Panc1 (cell line): ENCODE data around the gene ABCD4. TPM values are rescaled to one million over a fixed set of nuclear protein-coding genes. Genes with fewer than 3 reads are reported as not detected.

Source experiments
- ATAC-seq: fragments of 200-7000 bp; cut with Tn5 transposase; 2 replicates; pipeline ENCODE4 v1.9.1; 2020; ENCODE audit warnings: mild to moderate bottlenecking, moderate library complexity
- BruUV-seq: library from RNA; stranded (reverse); fragments of 400-500 nt; replicated peaks from 2 replicates; lab custom pipeline; 2021; lab: Mats Ljungman, UMichigan
- CTCF ChIA-PET: fragments of 300-600 bp; sonication (Branson Sonifier 250); formaldehyde crosslinking; loops from one replicate; lab custom pipeline; 2022; ENCODE audit warnings: antibody characterized with exemption; lab: Charles Lee
- POLR2A ChIA-PET: fragments of 300-600 bp; sonication (Branson Sonifier 250); formaldehyde crosslinking; loops from one replicate; lab custom pipeline; 2022; ENCODE audit warnings: antibody characterized with exemption; lab: Charles Lee
- DNase-seq: peaks from one replicate; pipeline ENCODE4 v3.0.0-alpha.2; 2010; ENCODE audit warnings: low read depth, low spot score
- H3K27ac ChIP-seq: 2 replicates; pipeline ENCODE4 v1.5.1; 2011; ENCODE audit warnings: mild to moderate bottlenecking, low read length, inconsistent platforms
- H3K27me3 ChIP-seq: fragments of 200-500 bp; sonication (Bioruptor generic); 2 replicates; pipeline ENCODE4 v1.6.0; 2014; ENCODE audit warnings: low read length, inconsistent platforms; ENCODE audit not compliant: control insufficient read depth, insufficient read depth
- H3K36me3 ChIP-seq: fragments of 200-500 bp; sonication (Bioruptor generic); 2 replicates; pipeline ENCODE4 v1.5.1; 2014; ENCODE audit warnings: inconsistent platforms, mild to moderate bottlenecking, low read length, moderate library complexity; ENCODE audit not compliant: control insufficient read depth, insufficient read depth
- H3K4me1 ChIP-seq: 2 replicates; pipeline ENCODE4 v1.5.1; 2011; ENCODE audit warnings: inconsistent platforms, mild to moderate bottlenecking, low read length, moderate library complexity; ENCODE audit not compliant: control insufficient read depth, insufficient read depth
- H3K4me3 ChIP-seq, 2 experiments: 2 replicates each; pipeline ENCODE4 v1.5.1; 2011 to 2012; ENCODE audit warnings: low read depth in 2 of 2, low read length in 2 of 2, mild to moderate bottlenecking in 2 of 2, inconsistent platforms in 1 of 2, moderate library complexity in 1 of 2
- H3K9me3 ChIP-seq: fragments of 200-500 bp; sonication (Bioruptor generic); 2 replicates; pipeline ENCODE4 v1.5.1; 2014; ENCODE audit warnings: low read depth, mild to moderate bottlenecking, inconsistent platforms, low read length, moderate library complexity; ENCODE audit not compliant: control insufficient read depth, insufficient read depth
- CTCF ChIP-seq: fragments of 450-650 bp; IDR thresholded peaks from 2 replicates; pipeline ENCODE4 v1.5.1; 2017; ENCODE audit warnings: mild to moderate bottlenecking
- POLR2AphosphoS5 ChIP-seq: IDR thresholded peaks from 2 replicates; pipeline ENCODE4 v1.6.1; 2012; ENCODE audit warnings: mild to moderate bottlenecking, low read depth, low read length, moderate library complexity
- SIN3A ChIP-seq: IDR thresholded peaks from 2 replicates; pipeline ENCODE4 v1.6.1; 2012; ENCODE audit warnings: low read depth, mild to moderate bottlenecking, low read length, moderate library complexity, borderline replicate concordance; ENCODE audit not compliant: insufficient read depth
- TCF7L2 ChIP-seq: IDR thresholded peaks from 2 replicates; pipeline ENCODE4 v1.6.1; 2011; ENCODE audit warnings: mild to moderate bottlenecking, low read depth, low read length, inconsistent platforms
- in situ Hi-C: cut with HindIII; loops from 2 replicates; pipeline ENCODE4 v1.10.0; 2016; ENCODE audit warnings: low sequenced_read_pairs, low pct_unique_long_range_greater_than_20kb
- intact Hi-C: fragments of 100-400 bp; cut with micrococcal nuclease; formaldehyde crosslinking; loops from one replicate; pipeline ENCODE4 v1.10.0; 2022; ENCODE audit not compliant: unreplicated experiment
- total RNA-seq: library from RNA; stranded (reverse); gene quantifications from one replicate; pipeline ENCODE4 v1.2.1, GENCODE V29; 2021; ENCODE audit not compliant: unreplicated experiment
- TF ChIP-seq, protein P1 (sequence below), 2 experiments: IDR thresholded peaks; 2 replicates each; pipeline ENCODE4 v1.6.1; 2011 to 2012; ENCODE audit warnings: low read depth in 2 of 2, control low read depth in 1 of 2, low read length in 1 of 2, mild to moderate bottlenecking in 1 of 2, moderate library complexity in 1 of 2; ENCODE audit not compliant: insufficient read depth in 1 of 2

ABCD4 gene
- total RNA-seq, 1 experiment from 2014 or later: 24.4 TPM

DNA sequence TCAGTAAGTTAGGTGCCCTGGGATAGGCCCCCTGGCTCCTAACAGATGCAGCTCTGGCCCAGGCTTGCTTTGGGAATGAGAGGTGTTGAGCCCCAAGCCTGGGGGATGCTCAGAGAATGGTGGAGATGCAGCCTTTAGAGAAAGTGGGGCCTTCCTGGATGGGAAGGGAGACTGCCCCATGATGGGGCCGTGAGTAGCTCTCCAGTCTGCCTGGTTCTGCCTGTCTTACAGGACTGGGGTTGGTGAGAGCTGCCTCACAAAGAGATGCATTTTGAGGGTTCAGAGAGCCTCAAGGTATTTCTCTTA lies 45.0 kb upstream of the ABCD4 start:
- in situ Hi-C loops (no loop called here), intact Hi-C loops (no loop called here)
- BruUV-seq: no TSS peak
- Histone ChIP-seq H3K4me1 (no peaks in the 10 kb centered on the region), H3K4me3 (no peak overlapping the region), H3K9me3 (no peaks in the 10 kb centered on the region), H3K36me3 (no peaks in the 10 kb centered on the region), H3K27me3 (no peaks in the 10 kb centered on the region), H3K27ac (no peak overlapping the region)
- DNase-seq: no peak
- POLR2A ChIA-PET: no interaction called here
- CTCF ChIA-PET: interaction anchor here (0.6 kb wide), 1 partner anchor 90 kb away, joined by 4 read pairs; no protein-coding TSS in a partner anchor
- ATAC-seq: no peak
- TF ChIP-seq TCF7L2 (no peak), CTCF (no peak), POLR2AphosphoS5 (no peak), SIN3A (no peak)
- TF ChIP-seq, protein P1, sequence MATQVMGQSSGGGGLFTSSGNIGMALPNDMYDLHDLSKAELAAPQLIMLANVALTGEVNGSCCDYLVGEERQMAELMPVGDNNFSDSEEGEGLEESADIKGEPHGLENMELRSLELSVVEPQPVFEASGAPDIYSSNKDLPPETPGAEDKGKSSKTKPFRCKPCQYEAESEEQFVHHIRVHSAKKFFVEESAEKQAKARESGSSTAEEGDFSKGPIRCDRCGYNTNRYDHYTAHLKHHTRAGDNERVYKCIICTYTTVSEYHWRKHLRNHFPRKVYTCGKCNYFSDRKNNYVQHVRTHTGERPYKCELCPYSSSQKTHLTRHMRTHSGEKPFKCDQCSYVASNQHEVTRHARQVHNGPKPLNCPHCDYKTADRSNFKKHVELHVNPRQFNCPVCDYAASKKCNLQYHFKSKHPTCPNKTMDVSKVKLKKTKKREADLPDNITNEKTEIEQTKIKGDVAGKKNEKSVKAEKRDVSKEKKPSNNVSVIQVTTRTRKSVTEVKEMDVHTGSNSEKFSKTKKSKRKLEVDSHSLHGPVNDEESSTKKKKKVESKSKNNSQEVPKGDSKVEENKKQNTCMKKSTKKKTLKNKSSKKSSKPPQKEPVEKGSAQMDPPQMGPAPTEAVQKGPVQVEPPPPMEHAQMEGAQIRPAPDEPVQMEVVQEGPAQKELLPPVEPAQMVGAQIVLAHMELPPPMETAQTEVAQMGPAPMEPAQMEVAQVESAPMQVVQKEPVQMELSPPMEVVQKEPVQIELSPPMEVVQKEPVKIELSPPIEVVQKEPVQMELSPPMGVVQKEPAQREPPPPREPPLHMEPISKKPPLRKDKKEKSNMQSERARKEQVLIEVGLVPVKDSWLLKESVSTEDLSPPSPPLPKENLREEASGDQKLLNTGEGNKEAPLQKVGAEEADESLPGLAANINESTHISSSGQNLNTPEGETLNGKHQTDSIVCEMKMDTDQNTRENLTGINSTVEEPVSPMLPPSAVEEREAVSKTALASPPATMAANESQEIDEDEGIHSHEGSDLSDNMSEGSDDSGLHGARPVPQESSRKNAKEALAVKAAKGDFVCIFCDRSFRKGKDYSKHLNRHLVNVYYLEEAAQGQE (IDR thresholded peaks at IDR 0.05; ENCODE audit: insufficient read depth in 1 of 2, low read depth in 2 of 2, low read length in 1 of 2): no peak

- H3K9me3 ChIP-seq: no peaks in the 10 kb centered on the region
- no peaks in the 10 kb centered on the region for H3K27me3 ChIP-seq
- intact Hi-C loops (no loop called here), in situ Hi-C loops (no loop called here)
- H3K4me1 ChIP-seq: no peaks in the 10 kb centered on the region
- BruUV-seq: no TSS peak
- no peak overlapping the region for H3K4me3 ChIP-seq
- TF ChIP-seq, protein P1 (IDR thresholded peaks at IDR 0.05; ENCODE audit: insufficient read depth in 1 of 2, low read depth in 2 of 2, low read length in 1 of 2): no peak
- TF ChIP-seq SIN3A (no peak), POLR2AphosphoS5 (no peak), CTCF (no peak), TCF7L2 (no peak)
- no peaks in the 10 kb centered on the region for H3K36me3 ChIP-seq
- H3K27ac ChIP-seq: no peak overlapping the region
- ATAC-seq (no peak), DNase-seq (no peak)
- ChIA-PET POLR2A (no interaction called here), CTCF (interaction anchor here (0.6 kb wide), 1 partner anchor 90 kb away, joined by 4 read pairs; no protein-coding TSS in a partner anchor)
These were observed 44.5 kb upstream of the ABCD4 start for GRCh38 chr14:74347097-74347794.
